Breast epithelium (tissue), 3 donors: ENCODE data around the gene ARHGEF12.

Experiments
- POLR2A ChIP-seq: fragments of 450-650 bp; IDR thresholded peaks from one replicate; pipeline ENCODE4 v1.6.1; 2016; ENCODE audit warnings: antibody characterized with exemption, mild to moderate bottlenecking, moderate library complexity
- POLR2AphosphoS5 ChIP-seq, 3 donors: sonication (generic); formaldehyde crosslinking; IDR thresholded peaks; one replicate each; pipeline ENCODE4 v1.6.1; 2017; ENCODE audit warnings: antibody characterized with exemption in 3 of 3
- TF ChIP-seq, protein P1 (sequence below), 3 donors: fragments of 450-650 bp; IDR thresholded peaks; one replicate each; pipeline ENCODE4 v1.5.1; 2016 to 2017; ENCODE audit warnings: antibody characterized with exemption in 3 of 3, mild to moderate bottlenecking in 3 of 3, moderate library complexity in 3 of 3

- TF ChIP-seq, protein P1, sequence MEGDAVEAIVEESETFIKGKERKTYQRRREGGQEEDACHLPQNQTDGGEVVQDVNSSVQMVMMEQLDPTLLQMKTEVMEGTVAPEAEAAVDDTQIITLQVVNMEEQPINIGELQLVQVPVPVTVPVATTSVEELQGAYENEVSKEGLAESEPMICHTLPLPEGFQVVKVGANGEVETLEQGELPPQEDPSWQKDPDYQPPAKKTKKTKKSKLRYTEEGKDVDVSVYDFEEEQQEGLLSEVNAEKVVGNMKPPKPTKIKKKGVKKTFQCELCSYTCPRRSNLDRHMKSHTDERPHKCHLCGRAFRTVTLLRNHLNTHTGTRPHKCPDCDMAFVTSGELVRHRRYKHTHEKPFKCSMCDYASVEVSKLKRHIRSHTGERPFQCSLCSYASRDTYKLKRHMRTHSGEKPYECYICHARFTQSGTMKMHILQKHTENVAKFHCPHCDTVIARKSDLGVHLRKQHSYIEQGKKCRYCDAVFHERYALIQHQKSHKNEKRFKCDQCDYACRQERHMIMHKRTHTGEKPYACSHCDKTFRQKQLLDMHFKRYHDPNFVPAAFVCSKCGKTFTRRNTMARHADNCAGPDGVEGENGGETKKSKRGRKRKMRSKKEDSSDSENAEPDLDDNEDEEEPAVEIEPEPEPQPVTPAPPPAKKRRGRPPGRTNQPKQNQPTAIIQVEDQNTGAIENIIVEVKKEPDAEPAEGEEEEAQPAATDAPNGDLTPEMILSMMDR (IDR thresholded peaks at IDR 0.05) = no peak
- TF ChIP-seq POLR2AphosphoS5 (IDR thresholded peaks at IDR 0.05) = no peak
- no peak for TF ChIP-seq POLR2A
Observed at GRCh38 chr11:120430146-120430545, 93.9 kb downstream of the ARHGEF12 start.
